Transverse colon (tissue), 4 donors: ENCODE data around the gene TSTD1. TPM values are rescaled to one million over a fixed set of nuclear protein-coding genes. Genes with fewer than 3 reads are reported as not detected.
A peak's percentile ranks its signal among the peaks of the same experiment; 100 is the strongest.

Experiments
- DNase-seq: peaks from one replicate; pipeline ENCODE4 v3.0.0-alpha.2; 2019
- H3K27ac ChIP-seq, 4 donors: fragments of 200-600 bp; sonication (generic); 2 replicates each; pipeline ENCODE4 v1.5.1; 2016 to 2018; ENCODE audit warnings: inconsistent platforms in 4 of 4
- H3K27me3 ChIP-seq: fragments of 200-600 bp; sonication (generic); 2 replicates; pipeline ENCODE4 v1.5.1; 2017; ENCODE audit warnings: inconsistent platforms
- H3K36me3 ChIP-seq, 4 donors: fragments of 200-600 bp; sonication (generic); 2 replicates each; pipeline ENCODE4 v1.5.1; 2017 to 2019; ENCODE audit warnings: inconsistent platforms in 4 of 4
- H3K4me1 ChIP-seq, 4 donors: fragments of 200-600 bp; sonication (generic); 2 replicates each; pipeline ENCODE4 v1.5.1; 2017 to 2020; ENCODE audit warnings: inconsistent platforms in 4 of 4
- H3K4me3 ChIP-seq, 4 donors: fragments of 200-600 bp; sonication (generic); 1 replicate in 1 of 4; 2 replicates in 3 of 4; pipeline versions ENCODE4 v1.5.1 to v1.6.1; 2017 to 2019; ENCODE audit warnings: inconsistent platforms in 4 of 4
- H3K9me3 ChIP-seq, 2 donors: fragments of 200-600 bp; sonication (generic); 2 replicates each; pipeline ENCODE4 v1.5.1; 2017 to 2019; ENCODE audit warnings: inconsistent platforms in 2 of 2
- CTCF ChIP-seq, 5 experiments: fragments of 200-600 bp in 3 of 5; fragments of 450-650 bp in 2 of 5; sonication (generic) in 3 of 5; IDR thresholded peaks; 1 replicate in 2 of 5; 2 replicates in 3 of 5; pipeline ENCODE4 v1.5.1; 2016 to 2017; ENCODE audit warnings: antibody characterized with exemption in 5 of 5, inconsistent platforms in 3 of 5, mild to moderate bottlenecking in 2 of 5, moderate library complexity in 1 of 5
- EP300 ChIP-seq: sonication (generic); formaldehyde crosslinking; IDR thresholded peaks from one replicate; pipeline ENCODE4 v1.6.1; 2017; ENCODE audit warnings: antibody characterized with exemption, low read depth
- POLR2A ChIP-seq: fragments of 450-650 bp; IDR thresholded peaks from one replicate; pipeline ENCODE4 v1.6.1; 2016; ENCODE audit warnings: antibody characterized with exemption, mild to moderate bottlenecking, moderate library complexity
- POLR2AphosphoS5 ChIP-seq, 3 donors: sonication (generic); formaldehyde crosslinking; IDR thresholded peaks; one replicate each; pipeline ENCODE4 v1.6.1; 2016; ENCODE audit warnings: antibody characterized with exemption in 3 of 3
- WGBS, 2 donors: methylation state at CpG; one replicate each; pipeline ENCODE4 v1.1.5; 2018; ENCODE audit warnings: low coverage in 1 of 2; 5-methylcytosine and 5-hydroxymethylcytosine counted together
- in situ Hi-C, 4 donors: fragments of 200-750 bp; cut with MboI; loops; one replicate each; pipeline versions ENCODE4 v1.15.0 to v1.15.1; 2017; ENCODE audit warnings: low sequenced_read_pairs in 3 of 4, low pct_ligation_motif_present in 1 of 4, low pct_unique_long_range_greater_than_20kb in 1 of 4
- intact Hi-C: fragments of 100-400 bp; cut with DNase I; formaldehyde crosslinking; loops from one replicate; pipeline ENCODE4 v1.15.1; 2023; ENCODE audit warnings: low total_unique reads
- total RNA-seq, 4 donors: library from RNA; depleted of rRNA; stranded (reverse); fragments of >200 nt; gene quantifications; one replicate each; pipeline ENCODE4 v1.1.0, GENCODE V29; 2016

The TSTD1 gene
- total RNA-seq, 4 donors from 2014 or later, result 104 to 224 (median 191) TPM

GRCh38 chr1:161048949-161049722, 10.4 kb upstream of the TSTD1 start:
- no peak for TF ChIP-seq POLR2AphosphoS5 (IDR thresholded peaks at IDR 0.05)
- TF ChIP-seq CTCF (IDR thresholded peaks at IDR 0.05), result no peak
- no peak for TF ChIP-seq POLR2A
- no peak for TF ChIP-seq EP300
- intact Hi-C loops, result no loop called here
- no peak overlapping the region for H3K4me3 ChIP-seq
- H3K36me3 ChIP-seq, result no peaks in the 10 kb centered on the region
- H3K9me3 ChIP-seq, result no peaks in the 10 kb centered on the region
- no peak for DNase-seq
- 92% methylated on average over 5 of the region's 5 CpGs; no CpG with 5 or more reads in 1 of the 2 donors for WGBS, 2 donors
- H3K4me1 ChIP-seq, result peaks cover 2 to 15% (median 11%) of the 10 kb centered on the region in 4 donors
- no peaks in the 10 kb centered on the region for H3K27me3 ChIP-seq
- no peak overlapping the region for H3K27ac ChIP-seq
- in situ Hi-C loops, result no loop called here

GRCh38 chr1:161047436-161048420, 9.0 kb upstream of the TSTD1 start:
- Histone ChIP-seq H3K27me3 (no peaks in the 10 kb centered on the region), H3K4me3 (no peak overlapping the region), H3K9me3 (no peaks in the 10 kb centered on the region), H3K36me3 (peaks cover 0 to 4% (median 0%) of the 10 kb centered on the region in 4 donors), H3K27ac (peak overlapping the region; percentile 97 to 100 (median 98)), H3K4me1 (peaks cover 5 to 19% (median 14%) of the 10 kb centered on the region in 4 donors)
- TF ChIP-seq CTCF (IDR thresholded peaks at IDR 0.05) (no peak), POLR2A (no peak), EP300 (no peak), POLR2AphosphoS5 (IDR thresholded peaks at IDR 0.05) (no peak)
- intact Hi-C loops (no loop called here), in situ Hi-C loops (no loop called here)
- DNase-seq, result no peak
- WGBS, 2 donors, result 97% methylated on average over 14 of the region's 18 CpGs; no CpG with 5 or more reads in 1 of the 2 donors

GRCh38 chr1:161046605-161047228, 8.0 kb upstream of the TSTD1 start:
- in situ Hi-C loops (no loop called here), intact Hi-C loops (no loop called here)
- Histone ChIP-seq H3K4me1 (peaks cover 5 to 19% (median 14%) of the 10 kb centered on the region in 4 donors), H3K4me3 (peak overlapping the region in 3 of 4 donors; percentile 85 to 99 (median 94)), H3K36me3 (peaks cover 0 to 10% (median 0%) of the 10 kb centered on the region in 4 donors), H3K9me3 (no peaks in the 10 kb centered on the region), H3K27me3 (no peaks in the 10 kb centered on the region), H3K27ac (peak overlapping the region; percentile 97 to 100 (median 98))
- WGBS, 2 donors, result 30 to 76% methylated on average over 2 of the region's 2 CpGs
- TF ChIP-seq POLR2A (no peak), CTCF (IDR thresholded peaks at IDR 0.05) (no peak), POLR2AphosphoS5 (IDR thresholded peaks at IDR 0.05) (no peak), EP300 (no peak)
- DNase-seq, result no peak
